Kidney (tissue), 14 donors: ENCODE results near the gene FBXO40. TPM values are rescaled to one million over a fixed set of nuclear protein-coding genes. Genes with fewer than 3 reads are reported as not detected.

Experiments used
- DNase-seq, 5 donors: peaks; one replicate each; pipeline ENCODE4 v3.0.0-alpha.2; 2013 to 2020
- FAIRE-seq: peaks from 2 replicates; lab custom pipeline; 2012; peaks lifted over from hg19 to GRCh38; lab: Jason Lieb, UNC
- H3K27ac ChIP-seq, 2 donors: one replicate each; pipeline ENCODE4 v1.7.0; 2013; ENCODE audit warnings: low read depth in 2 of 2, low read length in 2 of 2, inconsistent platforms in 1 of 2
- H3K27me3 ChIP-seq: one replicate; pipeline ENCODE4 v1.7.1; 2013; ENCODE audit warnings: low read length, inconsistent platforms; ENCODE audit not compliant: control insufficient read depth, insufficient read depth
- H3K36me3 ChIP-seq, 3 donors: one replicate each; pipeline versions ENCODE4 v1.7.0 to v1.7.1; 2013; ENCODE audit warnings: low read length in 3 of 3, control low read depth in 1 of 3, inconsistent platforms in 1 of 3; ENCODE audit not compliant: insufficient read depth in 3 of 3, control insufficient read depth in 2 of 3
- H3K4me1 ChIP-seq, 3 donors: one replicate each; pipeline versions ENCODE4 v1.7.0 to v1.7.1; 2013; ENCODE audit warnings: low read length in 3 of 3, inconsistent platforms in 1 of 3, low read depth in 1 of 3; ENCODE audit not compliant: control insufficient read depth in 2 of 3, insufficient read depth in 2 of 3
- H3K4me3 ChIP-seq, 3 donors: one replicate each; pipeline versions ENCODE4 v1.7.0 to v1.8.1; 2013; ENCODE audit warnings: low read length in 3 of 3, control low read depth in 1 of 3, inconsistent platforms in 1 of 3
- H3K9ac ChIP-seq, 3 donors: one replicate each; pipeline versions ENCODE4 v1.7.0 to v1.7.1; 2013; ENCODE audit warnings: low read length in 3 of 3, control low read depth in 1 of 3, inconsistent platforms in 1 of 3
- H3K9me3 ChIP-seq, 3 donors: one replicate each; pipeline versions ENCODE4 v1.7.0 to v1.7.1; 2013; ENCODE audit warnings: low read length in 3 of 3, control low read depth in 1 of 3, inconsistent platforms in 1 of 3; ENCODE audit not compliant: control insufficient read depth in 2 of 3, insufficient read depth in 1 of 3
- CTCF ChIP-seq: IDR thresholded peaks from 3 replicates; pipeline ENCODE4 v1.5.1; 2012; ENCODE audit warnings: mild to moderate bottlenecking, moderate library complexity, borderline replicate concordance; ENCODE audit not compliant: insufficient read depth; ENCODE audit errors: extremely low read depth
- intact Hi-C: fragments of 100-400 bp; cut with DNase I; formaldehyde crosslinking; loops from one replicate; pipeline ENCODE4 v1.11.1; 2022
- polyA plus RNA-seq: library from polyadenylated mRNA; stranded (reverse); fragments of 350-450 nt; fragmentation: Illumina TruSeq; extraction: RNeasy Lipid Tissue Mini Kit (QIAGEN cat#74804); gene quantifications from one replicate; pipeline ENCODE4 v1.2.3, GENCODE V29; 2014; ENCODE audit warnings: low read depth, low replicate concordance; ENCODE audit not compliant: insufficient read depth
- total RNA-seq: library from RNA; stranded (reverse); fragmentation: NEBNext Ultra II Directional; extraction: Animal tissue kit (Norgen Biotek cat#: 25700); gene quantifications from one replicate; pipeline ENCODE4 v1.2.1, GENCODE V29; 2021
- donor health status: control.
- donor health status: control.
- donor health status: control.
- donor health status: control.
- donor health status: control.
- donor health status: DM: yes; HTN: yes; CAD: no.
- donor health status: Normal renal cell carcinoma (clear cell type).

Gene FBXO40
- total and polyA plus RNA-seq, 2 donors from 2014 or later: not detected

GRCh38 chr3:121630355-121630754, 37.2 kb downstream of the FBXO40 start:
- FAIRE-seq (no peak), DNase-seq (no peak)
- H3K27me3 ChIP-seq: no peaks in the 10 kb centered on the region
- H3K27ac ChIP-seq: no peak overlapping the region
- TF ChIP-seq CTCF: no peak
- H3K4me3 ChIP-seq: no peak overlapping the region
- intact Hi-C loops: no loop called here
- peaks cover 0 to 2% (median 0%) of the 10 kb centered on the region in 3 donors for H3K36me3 ChIP-seq
- H3K9me3 ChIP-seq: no peaks in the 10 kb centered on the region
- H3K9ac ChIP-seq: no peak overlapping the region
- no peaks in the 10 kb centered on the region for H3K4me1 ChIP-seq

GRCh38 chr3:121637922-121638321, 44.7 kb downstream of the FBXO40 start:
- intact Hi-C loops: no loop called here
- no peaks in the 10 kb centered on the region for H3K27me3 ChIP-seq
- H3K4me1 ChIP-seq: no peaks in the 10 kb centered on the region
- no peaks in the 10 kb centered on the region for H3K9me3 ChIP-seq
- no peak for FAIRE-seq
- H3K27ac ChIP-seq: no peak overlapping the region
- H3K36me3 ChIP-seq: no peaks in the 10 kb centered on the region
- H3K4me3 ChIP-seq: no peak overlapping the region
- no peak for DNase-seq
- H3K9ac ChIP-seq: no peak overlapping the region
- no peak for TF ChIP-seq CTCF

- Histone ChIP-seq H3K4me1 (no peaks in the 10 kb centered on the region), H3K4me3 (no peak overlapping the region), H3K27me3 (no peaks in the 10 kb centered on the region), H3K9me3 (no peaks in the 10 kb centered on the region), H3K27ac (no peak overlapping the region), H3K9ac (no peak overlapping the region), H3K36me3 (peaks cover 0 to 4% (median 3%) of the 10 kb centered on the region in 3 donors)
- TF ChIP-seq CTCF: no peak
- DNase-seq (no peak), FAIRE-seq (no peak)
- intact Hi-C loops: no loop called here
Measured at GRCh38 chr3:121641127-121641526, 47.9 kb downstream of the FBXO40 start.

GRCh38 chr3:121642601-121643314, 49.6 kb downstream of the FBXO40 start:
- Histone ChIP-seq H3K27ac (no peak overlapping the region), H3K36me3 (peaks cover 0 to 4% (median 3%) of the 10 kb centered on the region in 3 donors), H3K27me3 (no peaks in the 10 kb centered on the region), H3K4me3 (no peak overlapping the region), H3K9me3 (no peaks in the 10 kb centered on the region), H3K9ac (no peak overlapping the region), H3K4me1 (no peaks in the 10 kb centered on the region)
- FAIRE-seq: no peak
- TF ChIP-seq CTCF: no peak
- intact Hi-C loops: no loop called here
- no peak for DNase-seq
